ENCODE data around the gene TRABD2B.

Gene TRABD2B

GRCh38 chr1:47997289-47998200, at the start of gene TRABD2B:
Gene TRABD2B (minus strand): TSS chr1:47997385.
- peak; percentile 78 for DNase-seq

- no peak for DNase-seq
Measured at GRCh38 chr1:48044311-48044710, 47.1 kb upstream of the TRABD2B start.

- no peak for DNase-seq
Measured at GRCh38 chr1:48043622-48044021, 46.4 kb upstream of the TRABD2B start.

GRCh38 chr1:48040154-48040553, 43.0 kb upstream of the TRABD2B start:
- DNase-seq, result no peak

GRCh38 chr1:48039088-48040054, 42.2 kb upstream of the TRABD2B start:
- DNase-seq, result no peak

GRCh38 chr1:48038270-48038767, 41.1 kb upstream of the TRABD2B start:
- DNase-seq, result no peak

GRCh38 chr1:48036710-48037355, 39.6 kb upstream of the TRABD2B start:
- DNase-seq, result no peak

- DNase-seq, result no peak
Measured at GRCh38 chr1:48035371-48036141, 38.4 kb upstream of the TRABD2B start.

GRCh38 chr1:48033495-48034045, 36.4 kb upstream of the TRABD2B start:
- DNase-seq, result no peak

GRCh38 chr1:48031676-48032075, 34.5 kb upstream of the TRABD2B start:
- no peak for DNase-seq

GRCh38 chr1:48030696-48031365, 33.6 kb upstream of the TRABD2B start:
- no peak for DNase-seq

- no peak for DNase-seq
Measured at GRCh38 chr1:48030211-48030610, 33.0 kb upstream of the TRABD2B start.

GRCh38 chr1:48028218-48029069, 31.3 kb upstream of the TRABD2B start:
- no peak for DNase-seq

- no peak for DNase-seq
Measured at GRCh38 chr1:48027533-48027835, 30.3 kb upstream of the TRABD2B start.

GRCh38 chr1:48026701-48027532, 29.7 kb upstream of the TRABD2B start:
- DNase-seq, result no peak

- DNase-seq, result peak; percentile 2
Measured at GRCh38 chr1:48026275-48026674, 29.1 kb upstream of the TRABD2B start.

- DNase-seq, result no peak
Measured at GRCh38 chr1:48025076-48025475, 27.9 kb upstream of the TRABD2B start.

- DNase-seq, result no peak
Measured at GRCh38 chr1:48023488-48023887, 26.3 kb upstream of the TRABD2B start.

GRCh38 chr1:48022306-48022705, 25.1 kb upstream of the TRABD2B start:
- DNase-seq, result no peak

Measured in activated CD4-positive, alpha-beta T cell treated with anti-CD3 and anti-CD28 coated beads, Interleukin-10, Interleukin-2, amounts not matched to agents 100 ng/mL and 50 ng/mL, durations not matched to agents 16 hours and 8 hours (primary cell).